ENCODE results near the gene WDR73.

The WDR73 gene

DNA sequence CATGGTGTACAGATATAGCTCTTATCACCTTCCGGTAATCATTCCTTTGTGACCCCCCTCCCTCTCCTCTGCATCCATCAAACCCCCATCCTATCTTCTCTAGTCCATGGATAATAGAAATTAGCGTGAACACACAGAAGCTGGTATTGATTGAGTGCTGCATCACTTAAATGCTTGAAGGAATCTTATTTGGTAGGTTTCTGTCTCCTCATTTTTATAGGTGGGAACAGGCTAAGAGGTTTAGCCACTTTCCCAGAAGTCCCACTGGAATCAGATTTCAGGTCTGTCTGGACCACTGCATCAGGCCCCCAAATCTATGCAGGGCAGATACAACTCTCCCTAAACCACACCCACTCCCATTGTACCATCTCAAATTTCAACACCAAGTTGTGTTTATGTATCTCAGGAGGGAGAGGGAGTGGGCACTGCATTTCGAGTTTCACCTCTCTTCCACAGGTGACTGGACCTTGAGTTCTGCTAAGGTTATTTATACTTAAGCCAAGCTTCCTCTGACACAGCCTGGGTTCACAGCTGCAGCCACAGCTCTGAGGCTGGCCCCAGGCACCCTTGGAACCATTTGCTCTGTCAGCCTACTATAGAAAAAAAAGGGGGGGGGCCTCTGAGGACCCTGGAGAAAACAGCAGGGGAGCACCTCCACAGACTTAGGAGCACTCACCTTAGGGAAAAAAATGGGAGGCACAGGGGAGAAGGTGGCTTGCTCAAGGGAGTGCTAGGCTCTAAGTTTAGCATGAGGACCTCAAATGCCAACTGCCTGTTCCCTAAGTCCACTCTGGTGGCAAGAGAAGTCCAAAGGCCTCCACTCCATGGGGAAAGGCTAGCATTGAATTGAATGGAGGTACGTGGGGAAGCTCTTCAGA lies 6.1 kb upstream of the WDR73 start:
- no peaks in the 10 kb centered on the region for H3K9me3 ChIP-seq
- no peak for DNase-seq
- H3K36me3 ChIP-seq = no peaks in the 10 kb centered on the region
- TF ChIP-seq, protein P1, sequence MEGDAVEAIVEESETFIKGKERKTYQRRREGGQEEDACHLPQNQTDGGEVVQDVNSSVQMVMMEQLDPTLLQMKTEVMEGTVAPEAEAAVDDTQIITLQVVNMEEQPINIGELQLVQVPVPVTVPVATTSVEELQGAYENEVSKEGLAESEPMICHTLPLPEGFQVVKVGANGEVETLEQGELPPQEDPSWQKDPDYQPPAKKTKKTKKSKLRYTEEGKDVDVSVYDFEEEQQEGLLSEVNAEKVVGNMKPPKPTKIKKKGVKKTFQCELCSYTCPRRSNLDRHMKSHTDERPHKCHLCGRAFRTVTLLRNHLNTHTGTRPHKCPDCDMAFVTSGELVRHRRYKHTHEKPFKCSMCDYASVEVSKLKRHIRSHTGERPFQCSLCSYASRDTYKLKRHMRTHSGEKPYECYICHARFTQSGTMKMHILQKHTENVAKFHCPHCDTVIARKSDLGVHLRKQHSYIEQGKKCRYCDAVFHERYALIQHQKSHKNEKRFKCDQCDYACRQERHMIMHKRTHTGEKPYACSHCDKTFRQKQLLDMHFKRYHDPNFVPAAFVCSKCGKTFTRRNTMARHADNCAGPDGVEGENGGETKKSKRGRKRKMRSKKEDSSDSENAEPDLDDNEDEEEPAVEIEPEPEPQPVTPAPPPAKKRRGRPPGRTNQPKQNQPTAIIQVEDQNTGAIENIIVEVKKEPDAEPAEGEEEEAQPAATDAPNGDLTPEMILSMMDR (IDR thresholded peaks at IDR 0.05; ENCODE audit: low read depth, low read length) = no peak
- peaks cover 6% of the 10 kb centered on the region; the same call in 1 of the 2 replicates for H3K4me1 ChIP-seq
- H3K27me3 ChIP-seq = no peaks in the 10 kb centered on the region
- H3K4me3 ChIP-seq (ENCODE audit: low read depth, low read length) = no peak overlapping the region

DNA sequence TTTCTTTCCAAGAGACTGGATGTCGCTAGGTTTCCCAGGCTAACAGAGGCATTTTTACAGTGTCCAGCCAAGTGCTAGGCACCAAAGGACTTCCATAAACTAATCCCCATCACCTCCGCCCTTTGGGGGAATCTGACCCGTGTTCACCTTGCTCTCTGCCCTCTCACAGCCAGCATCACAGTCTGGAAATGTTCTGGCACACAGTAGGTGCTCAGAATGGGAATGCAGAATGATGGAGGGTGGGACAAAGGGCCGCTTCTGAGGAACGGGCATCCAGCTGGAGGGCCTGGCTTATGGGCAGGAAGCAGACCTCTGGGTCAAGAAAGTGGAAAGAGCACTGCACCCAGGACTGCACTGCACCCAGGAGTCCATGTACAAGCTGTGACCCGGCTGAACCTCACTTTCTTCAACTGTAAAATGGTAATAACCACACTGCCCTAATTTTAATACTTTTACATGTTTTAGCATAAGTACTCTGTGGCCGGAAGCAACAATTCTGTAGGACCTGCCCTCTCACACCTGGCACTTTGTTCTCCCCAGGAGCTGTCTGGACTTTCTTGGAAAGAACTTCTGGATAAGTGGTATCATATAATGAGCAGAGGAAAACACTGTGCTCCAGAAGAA lies 4.8 kb upstream of the WDR73 start:
- Histone ChIP-seq H3K4me1 (peaks cover 6% of the 10 kb centered on the region; the same call in 1 of the 2 replicates), H3K9me3 (no peaks in the 10 kb centered on the region), H3K4me3 (ENCODE audit: low read depth, low read length) (peak overlapping the region; percentile 65), H3K27me3 (no peaks in the 10 kb centered on the region), H3K36me3 (no peaks in the 10 kb centered on the region)
- TF ChIP-seq, protein P1 (IDR thresholded peaks at IDR 0.05; ENCODE audit: low read depth, low read length) = no peak
- no peak for DNase-seq

DNA sequence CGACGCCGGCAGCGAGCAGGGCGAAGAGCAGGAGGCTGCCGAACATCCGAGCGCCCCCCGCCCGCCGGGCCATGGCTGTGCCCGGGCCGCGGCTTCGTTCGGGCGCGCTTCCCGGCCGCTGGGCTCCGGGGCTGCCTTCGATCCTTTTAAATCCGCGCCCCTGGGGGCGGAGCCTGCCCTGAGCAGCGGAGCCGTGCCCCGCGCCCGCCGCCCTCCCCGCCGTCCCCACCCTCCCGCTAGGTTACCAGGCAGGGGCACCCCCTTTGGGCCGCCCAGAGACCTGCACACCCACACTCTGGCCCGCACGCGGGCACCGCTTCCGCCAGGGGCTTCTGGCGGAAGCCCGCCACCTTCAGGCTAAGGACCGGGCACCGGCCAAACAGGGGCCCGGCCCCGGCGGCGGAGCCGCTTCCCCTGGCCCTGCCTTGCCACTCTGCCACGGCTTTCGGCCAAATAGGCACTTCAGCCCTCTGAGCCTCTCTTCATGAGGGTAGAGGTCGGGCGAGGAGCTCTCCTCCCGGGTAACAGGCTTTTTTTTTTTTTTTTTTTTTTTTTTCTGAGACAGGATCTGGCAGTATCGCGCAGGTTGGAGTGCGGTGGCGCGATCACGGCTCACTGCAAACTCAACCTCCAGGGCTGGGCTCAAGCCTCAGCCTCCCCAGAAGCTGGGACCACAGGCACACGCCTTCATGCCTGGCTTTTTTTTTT lies 4.2 kb upstream of the WDR73 start, which contains the start of gene NMB:
Gene NMB (minus strand): TSS at position 120 of the 708 bp plus-strand sequence. CDS start 47 bp downstream, at position 73.
- peaks cover 8% of the 10 kb centered on the region for H3K4me1 ChIP-seq
- TF ChIP-seq, protein P1 (IDR thresholded peaks at IDR 0.05; ENCODE audit: low read depth, low read length) = peak; percentile 60
- no peaks in the 10 kb centered on the region for H3K36me3 ChIP-seq
- no peaks in the 10 kb centered on the region for H3K9me3 ChIP-seq
- H3K4me3 ChIP-seq (ENCODE audit: low read depth, low read length) = peak within 1 kb of the TSS; percentile 65
- peak; percentile 96 for DNase-seq
- no peaks in the 10 kb centered on the region for H3K27me3 ChIP-seq

DNA sequence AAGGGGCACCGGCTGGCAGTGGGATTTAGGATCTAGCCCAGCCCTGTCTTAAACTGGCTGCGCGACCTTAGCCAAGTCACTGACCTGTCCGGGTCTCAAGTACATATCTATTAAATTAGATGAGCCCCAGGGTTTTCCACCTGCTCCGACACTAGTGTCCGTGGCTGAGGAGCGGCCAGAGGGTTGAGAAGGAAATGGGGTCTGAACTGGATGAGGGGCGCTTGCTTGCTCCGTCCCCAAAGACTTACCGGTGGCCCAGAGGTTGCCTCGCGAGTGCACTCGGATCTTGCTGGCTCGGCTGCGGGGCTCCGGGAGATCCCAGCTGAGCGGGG lies 3.6 kb upstream of the WDR73 start:
- TF ChIP-seq, protein P1 (IDR thresholded peaks at IDR 0.05; ENCODE audit: low read depth, low read length) = no peak

DNA sequence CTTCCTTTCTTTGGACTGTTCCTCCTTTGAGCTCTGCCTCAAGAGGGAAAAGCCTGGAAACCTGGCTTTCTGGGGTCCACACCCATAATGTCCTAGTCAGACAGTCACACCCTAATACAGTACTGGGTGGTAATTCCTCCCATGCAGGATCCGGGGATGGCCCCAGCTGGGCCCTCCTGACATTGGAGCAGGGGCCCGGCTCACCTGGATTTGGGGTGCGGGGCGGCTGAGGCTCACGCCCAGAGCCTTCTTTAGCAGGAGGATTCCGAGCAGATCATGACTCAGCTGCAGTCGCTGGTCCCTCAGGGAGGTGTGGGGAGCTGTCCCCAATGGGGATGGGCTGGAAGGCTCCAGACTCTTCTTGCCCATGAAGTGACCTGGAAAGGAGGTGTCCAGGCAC lies 2.9 kb upstream of the WDR73 start:
- H3K4me3 ChIP-seq (ENCODE audit: low read depth, low read length) = no peak overlapping the region; the same call in 1 of the 2 replicates
- DNase-seq = no peak
- H3K36me3 ChIP-seq = peaks cover 11% of the 10 kb centered on the region
- H3K27me3 ChIP-seq = no peaks in the 10 kb centered on the region
- no peaks in the 10 kb centered on the region for H3K9me3 ChIP-seq
- H3K4me1 ChIP-seq = peaks cover 9% of the 10 kb centered on the region
- TF ChIP-seq, protein P1 (IDR thresholded peaks at IDR 0.05; ENCODE audit: low read depth, low read length) = no peak

More for the DNA sequence above, 3.6 kb upstream of the WDR73 start:
- Histone ChIP-seq H3K4me3 (ENCODE audit: low read depth, low read length) (peak overlapping the region; percentile 65), H3K9me3 (no peaks in the 10 kb centered on the region), H3K27me3 (no peaks in the 10 kb centered on the region), H3K36me3 (peaks cover 4% of the 10 kb centered on the region; the same call in 1 of the 2 replicates), H3K4me1 (peaks cover 9% of the 10 kb centered on the region)
- no peak for DNase-seq
